CD4-positive, alpha-beta T cell treated with Interleukin-12 subunit alpha and Interleukin-12 subunit beta, for 1 hour (primary cell): ENCODE data around the gene TTN.
A peak's percentile ranks its signal among the peaks of the same experiment; 100 is the strongest.

Source experiments
- DNase-seq: peaks from one replicate; pipeline ENCODE4 v3.0.0-alpha.2; 2020

Gene TTN

GRCh38 chr2:178641498-178641897, 165.7 kb downstream of the TTN start:
- DNase-seq: no peak

DNA sequence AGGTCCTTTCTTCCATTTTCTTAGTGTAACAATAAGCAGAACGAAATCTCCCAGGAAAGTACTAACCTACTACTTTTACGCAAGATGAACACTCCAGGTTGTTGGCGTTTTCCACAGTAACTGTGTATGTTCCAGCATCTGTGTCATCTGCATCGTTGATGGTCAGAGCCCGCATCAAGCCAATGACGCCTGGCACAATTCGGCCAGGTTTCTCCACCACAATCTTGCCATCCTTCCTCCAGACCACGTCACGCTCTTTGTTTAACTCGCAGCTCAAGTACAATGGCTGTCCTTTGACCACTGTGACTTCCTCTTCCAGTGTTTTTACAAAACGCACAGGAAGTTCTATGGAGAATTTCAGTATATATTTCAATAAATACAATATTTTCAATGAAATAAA, 171.3 kb downstream of the TTN start:
- no peak for DNase-seq

GRCh38 chr2:178632729-178633128, 174.5 kb downstream of the TTN start:
- DNase-seq: no peak

DNA sequence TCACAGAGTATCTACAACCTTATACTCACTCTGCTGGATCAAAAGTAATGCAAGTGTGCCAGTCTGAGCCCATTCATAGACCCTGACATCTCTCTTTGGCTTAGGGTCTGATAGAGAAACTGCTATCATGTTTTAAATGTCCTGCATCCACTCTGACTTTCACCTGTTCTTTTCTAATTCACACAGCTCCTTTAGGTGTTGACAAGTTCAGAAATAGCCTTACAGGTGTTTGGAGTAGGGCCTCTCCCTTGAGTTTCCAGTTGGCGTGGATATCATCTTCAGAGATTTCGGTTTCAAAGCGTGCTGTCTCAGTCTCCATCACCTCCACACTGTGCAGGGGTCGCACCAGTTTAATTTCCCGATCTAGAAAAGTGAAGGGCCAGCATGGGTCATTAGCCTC, 176.6 kb downstream of the TTN start:
- no peak for DNase-seq

- DNase-seq: no peak
These were observed 177.8 kb downstream of the TTN start for GRCh38 chr2:178629463-178629862.

DNA sequence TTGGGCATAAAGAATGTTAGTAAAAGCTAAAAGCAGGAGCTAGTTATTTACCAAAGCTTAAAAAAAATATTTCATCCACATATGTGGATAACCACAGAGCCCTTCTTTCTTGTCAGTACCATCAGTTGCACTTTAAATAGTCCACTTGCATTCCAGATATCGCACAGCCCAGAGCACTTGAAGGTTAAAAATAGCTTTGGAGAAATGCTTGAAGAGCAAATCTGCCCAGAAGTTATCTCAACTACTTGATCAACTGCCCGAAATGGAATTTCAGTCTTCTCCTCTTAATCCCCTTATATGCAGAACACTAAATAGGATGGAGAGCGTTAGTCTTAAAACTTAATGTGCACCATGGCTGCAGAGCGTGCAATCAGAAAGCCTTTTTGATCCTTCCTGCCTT, 178.6 kb downstream of the TTN start:
- DNase-seq: no peak

DNA sequence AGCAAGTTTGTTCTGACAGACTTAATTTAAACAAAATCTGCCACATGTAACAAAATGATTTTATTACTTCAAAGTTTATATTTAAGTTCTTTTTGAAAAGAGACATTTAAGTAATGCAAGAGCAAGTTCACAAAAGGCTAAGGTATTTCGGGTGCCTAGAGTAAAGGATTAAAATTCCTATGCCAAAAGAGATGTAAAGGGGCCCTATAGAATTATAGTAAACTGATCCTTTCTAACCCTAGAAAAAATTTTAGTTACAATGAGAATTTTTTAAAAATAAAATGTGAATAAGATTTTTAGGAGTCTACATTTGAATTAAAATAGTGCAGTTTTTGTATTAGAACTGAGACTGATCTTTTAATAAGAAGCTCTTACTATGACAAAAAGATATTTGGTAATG, 179.8 kb downstream of the TTN start:
- DNase-seq: no peak

GRCh38 chr2:178615969-178616368, 191.3 kb downstream of the TTN start:
- no peak for DNase-seq

GRCh38 chr2:178602901-178603300, 204.3 kb downstream of the TTN start:
- no peak for DNase-seq

- DNase-seq: no peak
These were observed 214.6 kb downstream of the TTN start for GRCh38 chr2:178592655-178593054.

DNA sequence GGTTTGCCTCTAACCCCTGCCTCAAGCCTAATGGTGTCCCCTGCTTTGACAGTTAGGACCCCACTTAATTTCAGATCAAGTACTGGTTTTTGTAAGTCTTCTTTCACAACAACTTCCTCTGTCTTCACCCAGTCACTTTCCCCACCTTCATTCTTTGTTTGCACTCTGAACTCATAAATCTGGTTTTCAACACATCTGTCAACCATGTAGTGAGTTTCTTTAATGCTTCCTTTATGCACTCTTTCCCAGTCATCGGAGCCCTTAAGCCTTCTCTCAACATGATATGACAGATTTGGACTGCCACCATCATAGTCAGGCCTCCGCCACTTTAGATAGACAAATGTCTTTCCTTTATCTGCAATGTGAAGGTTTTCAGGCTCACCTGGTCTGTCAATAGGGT, 217.9 kb downstream of the TTN start:
- DNase-seq: no peak

DNA sequence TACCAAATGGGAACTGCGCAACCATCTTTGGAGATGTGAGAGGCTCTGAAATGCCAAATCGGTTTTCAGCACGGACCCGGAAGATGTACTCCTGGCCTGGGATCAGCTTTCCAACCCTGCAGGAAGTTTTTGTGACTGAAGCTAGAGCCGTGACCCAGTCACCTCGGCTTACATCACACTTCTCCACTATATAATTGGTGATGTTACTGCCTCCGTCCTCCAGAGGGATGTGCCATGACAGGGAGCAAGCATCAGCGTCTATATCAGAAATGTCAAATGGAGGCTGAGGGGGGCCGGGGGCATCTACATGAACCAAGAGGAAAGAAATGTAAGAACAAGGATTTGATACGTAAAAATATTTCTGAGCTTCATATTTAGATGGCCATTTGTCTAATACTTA, 222.6 kb downstream of the TTN start:
- no peak for DNase-seq

- DNase-seq: no peak
These were observed 228.2 kb downstream of the TTN start for GRCh38 chr2:178579006-178579405.

DNA sequence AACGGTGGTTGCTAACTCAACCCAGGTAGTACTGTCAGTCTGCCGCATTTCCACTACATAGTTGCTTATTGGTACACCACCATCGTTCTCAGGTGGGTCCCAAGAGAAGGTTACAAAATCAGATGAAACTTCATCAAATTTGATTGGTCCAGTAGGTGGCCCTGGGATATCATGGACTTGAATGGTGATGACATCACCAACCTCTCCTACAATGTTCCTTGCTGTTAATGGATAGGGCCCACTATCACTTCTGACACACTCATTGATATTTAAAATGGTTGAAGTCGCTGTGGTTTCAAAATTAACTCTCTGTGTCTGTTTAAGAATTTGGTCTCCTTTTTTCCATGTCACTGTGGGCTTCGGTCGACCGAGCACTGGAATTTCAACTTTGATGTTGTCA, 232.4 kb downstream of the TTN start:
- no peak for DNase-seq

DNA sequence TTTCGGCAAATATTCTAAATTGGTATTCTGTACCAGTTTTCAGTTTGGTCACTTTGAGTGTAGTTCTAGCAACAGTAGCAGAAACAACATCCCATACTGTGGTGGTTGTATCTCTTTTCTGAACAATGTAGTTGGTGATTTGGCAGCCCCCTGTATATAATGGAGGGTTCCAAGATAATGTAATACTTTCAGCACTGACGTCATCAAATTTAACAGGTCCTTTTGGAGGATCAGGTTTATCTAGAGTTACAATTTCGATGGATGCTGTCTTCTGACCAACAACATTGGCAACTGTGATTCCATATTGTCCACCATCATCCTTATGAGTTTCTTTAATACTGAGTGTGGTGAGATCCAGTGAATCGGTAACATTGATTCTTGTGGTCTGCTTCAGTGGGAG, 239.0 kb downstream of the TTN start:
- no peak for DNase-seq

DNA sequence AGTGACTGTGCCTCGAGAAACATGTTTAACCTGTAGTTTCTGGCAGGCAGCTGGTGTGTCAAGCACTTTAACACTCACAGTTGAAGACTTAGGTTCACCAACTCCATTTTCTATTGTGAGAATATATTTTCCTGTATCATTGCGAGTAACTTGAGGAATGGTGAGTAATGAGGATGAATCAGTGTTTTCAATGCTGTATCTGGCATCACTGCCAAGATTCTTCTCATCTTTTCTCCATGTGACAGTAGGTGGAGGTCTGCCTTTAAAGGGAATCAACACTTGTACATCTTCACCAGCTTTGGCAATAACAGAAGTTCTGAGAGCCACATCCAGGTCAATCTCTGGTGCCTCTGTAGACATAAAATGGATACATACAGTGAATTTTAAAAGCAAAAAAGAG, 254.2 kb downstream of the TTN start:
- no peak for DNase-seq

- no peak for DNase-seq
These were observed 256.9 kb downstream of the TTN start for GRCh38 chr2:178550352-178550751.

GRCh38 chr2:178542569-178542968, 264.7 kb downstream of the TTN start:
- DNase-seq: no peak

GRCh38 chr2:178542161-178542560, 265.1 kb downstream of the TTN start:
- DNase-seq: no peak

DNA sequence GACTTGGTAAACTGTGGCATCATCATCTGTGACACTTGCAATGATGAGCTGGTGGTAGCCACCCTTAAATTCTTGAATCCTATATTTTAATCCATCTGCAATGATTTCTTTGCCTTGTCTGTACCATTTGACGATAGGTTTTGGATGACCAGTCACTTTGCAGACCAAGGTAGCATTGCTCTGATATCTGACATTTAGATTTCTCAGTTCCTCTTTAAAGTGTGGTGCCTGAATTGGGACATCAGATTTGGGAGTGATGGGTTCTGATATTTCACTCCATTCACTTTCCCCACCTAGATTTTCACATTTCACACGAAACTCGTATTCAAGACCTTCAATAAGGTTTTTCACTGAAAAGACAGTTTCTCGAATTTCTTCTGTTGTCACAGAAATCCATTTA, 271.2 kb downstream of the TTN start:
- DNase-seq: no peak

GRCh38 chr2:178531168-178531567, 276.1 kb downstream of the TTN start:
- no peak for DNase-seq

DNA sequence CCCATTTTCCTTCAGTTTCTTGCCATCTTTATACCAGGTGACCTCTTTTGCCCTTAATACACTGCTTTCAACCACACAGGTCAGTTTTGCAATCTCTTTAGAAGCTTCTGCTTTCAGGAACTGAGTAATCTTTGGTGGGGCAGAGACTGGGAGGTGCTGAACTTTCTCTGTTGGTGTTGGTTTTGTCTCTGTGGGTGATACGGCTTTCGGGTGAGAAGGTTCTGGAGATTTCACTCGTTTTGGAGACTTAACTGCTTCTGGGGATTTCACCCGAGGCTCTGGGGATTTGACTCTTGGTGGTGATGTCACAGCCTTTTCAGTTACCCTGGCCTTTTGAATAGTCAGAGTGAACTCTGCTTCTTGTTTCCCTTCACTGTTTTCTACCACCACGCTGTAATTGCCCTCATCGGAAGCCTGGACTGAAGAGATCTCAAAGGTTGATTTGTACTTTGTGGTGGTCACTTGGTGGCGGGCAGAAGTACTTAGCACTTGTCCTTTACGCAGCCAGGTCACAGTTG, 276.5 kb downstream of the TTN start:
- peak; percentile 10 for DNase-seq

DNA sequence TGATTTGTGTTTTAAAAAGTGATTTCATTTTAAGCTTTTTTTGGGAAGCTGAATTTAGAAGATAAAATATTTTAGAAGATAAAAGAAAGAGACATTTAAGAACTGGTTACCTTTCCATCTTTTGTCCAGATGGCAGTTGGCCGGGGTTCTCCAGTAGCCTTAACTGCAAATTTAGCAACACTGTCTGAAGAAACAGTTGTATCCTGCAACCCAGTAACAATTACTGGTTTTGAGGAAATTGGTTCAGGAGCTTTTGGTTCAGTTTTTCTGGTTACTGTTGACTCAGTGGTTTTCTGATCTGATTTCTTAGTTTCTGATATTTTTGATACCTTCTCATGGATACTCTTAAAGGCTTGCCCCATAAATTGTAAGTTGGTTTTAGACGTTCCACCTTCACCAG, 277.1 kb downstream of the TTN start:
- DNase-seq: no peak

GRCh38 chr2:178529194-178529593, 278.0 kb downstream of the TTN start:
- no peak for DNase-seq

DNA sequence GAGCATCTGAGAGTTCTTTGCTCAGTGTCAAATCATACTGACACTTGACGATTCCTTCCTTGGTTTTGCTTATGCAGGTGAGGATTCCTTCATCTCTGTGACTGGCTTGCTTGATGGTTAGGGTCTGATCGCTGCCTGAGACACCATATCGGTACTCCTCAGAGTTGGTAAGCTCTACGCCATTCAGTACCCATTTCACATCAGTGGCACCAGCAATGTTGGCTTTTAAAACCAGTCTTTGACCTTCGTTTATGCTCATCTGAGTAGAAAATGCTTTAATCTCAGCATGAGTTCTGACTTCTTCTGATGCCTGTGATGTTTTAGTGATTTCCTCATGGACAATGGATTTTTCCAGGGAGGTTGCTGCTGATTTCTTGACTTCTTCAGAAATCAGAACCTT, 278.6 kb downstream of the TTN start:
- no peak for DNase-seq

DNA sequence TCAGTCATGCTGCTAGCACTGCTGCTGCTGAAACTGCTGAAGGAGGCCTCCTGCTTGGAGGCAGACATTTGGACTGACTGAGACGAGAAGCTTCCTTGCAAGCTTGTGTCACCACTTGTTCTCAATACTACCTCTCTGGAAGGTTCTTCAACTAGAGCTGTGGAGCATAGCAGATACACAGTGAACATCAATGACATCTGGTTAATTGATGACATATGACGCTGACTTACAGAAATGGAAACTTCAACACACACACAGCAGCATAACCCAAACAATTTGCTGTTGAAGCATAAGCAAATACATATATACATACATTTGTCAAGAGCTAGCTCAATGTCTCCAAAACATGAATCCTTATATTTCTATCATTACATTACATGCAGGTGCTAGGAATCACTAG, 279.6 kb downstream of the TTN start:
- no peak for DNase-seq
